Measurements from ENCODE around the gene RAP1GDS1.

- no peak for TF ChIP-seq CTCF (conservative IDR thresholded peaks at IDR 0.05)
- TF ChIP-seq EZH2 (IDR thresholded peaks at IDR 0.05; ENCODE audit: low read depth), result no peak
Observed at GRCh38 chr4:98485816-98486345, 224.7 kb downstream of the RAP1GDS1 start.

Data from PC-9 (cell line).